ENCODE results near the gene ARRDC4.

GRCh38 chr15:97978401-97979139 is 18.1 kb downstream of the ARRDC4 start:
- TF ChIP-seq EZH2 (IDR thresholded peaks at IDR 0.05; ENCODE audit: borderline replicate concordance, low read length) (no peak), CTCF (conservative IDR thresholded peaks at IDR 0.05 in 1 of 2, IDR thresholded peaks at IDR 0.05 in 1 of 2; ENCODE audit: extremely low read depth in 1 of 2, insufficient read depth in 1 of 2, low read depth in 1 of 2, low read length in 2 of 2) (no peak)
